Transverse colon (tissue), 4 donors: ENCODE measurements around the gene PCBP3. TPM values are rescaled to one million over a fixed set of nuclear protein-coding genes. Genes with fewer than 3 reads are reported as not detected.

Source experiments
- DNase-seq: peaks from one replicate; pipeline ENCODE4 v3.0.0-alpha.2; 2019
- H3K27ac ChIP-seq, 4 donors: fragments of 200-600 bp; sonication (generic); 2 replicates each; pipeline ENCODE4 v1.5.1; 2016 to 2018; ENCODE audit warnings: inconsistent platforms in 4 of 4
- H3K27me3 ChIP-seq: fragments of 200-600 bp; sonication (generic); 2 replicates; pipeline ENCODE4 v1.5.1; 2017; ENCODE audit warnings: inconsistent platforms
- H3K36me3 ChIP-seq, 4 donors: fragments of 200-600 bp; sonication (generic); 2 replicates each; pipeline ENCODE4 v1.5.1; 2017 to 2019; ENCODE audit warnings: inconsistent platforms in 4 of 4
- H3K4me1 ChIP-seq, 4 donors: fragments of 200-600 bp; sonication (generic); 2 replicates each; pipeline ENCODE4 v1.5.1; 2017 to 2020; ENCODE audit warnings: inconsistent platforms in 4 of 4
- H3K4me3 ChIP-seq, 4 donors: fragments of 200-600 bp; sonication (generic); 1 replicate in 1 of 4; 2 replicates in 3 of 4; pipeline versions ENCODE4 v1.5.1 to v1.6.1; 2017 to 2019; ENCODE audit warnings: inconsistent platforms in 4 of 4
- H3K9me3 ChIP-seq, 2 donors: fragments of 200-600 bp; sonication (generic); 2 replicates each; pipeline ENCODE4 v1.5.1; 2017 to 2019; ENCODE audit warnings: inconsistent platforms in 2 of 2
- CTCF ChIP-seq, 5 experiments: fragments of 200-600 bp in 3 of 5; fragments of 450-650 bp in 2 of 5; sonication (generic) in 3 of 5; IDR thresholded peaks; 1 replicate in 2 of 5; 2 replicates in 3 of 5; pipeline ENCODE4 v1.5.1; 2016 to 2017; ENCODE audit warnings: antibody characterized with exemption in 5 of 5, inconsistent platforms in 3 of 5, mild to moderate bottlenecking in 2 of 5, moderate library complexity in 1 of 5
- EP300 ChIP-seq: sonication (generic); formaldehyde crosslinking; IDR thresholded peaks from one replicate; pipeline ENCODE4 v1.6.1; 2017; ENCODE audit warnings: antibody characterized with exemption, low read depth
- POLR2A ChIP-seq: fragments of 450-650 bp; IDR thresholded peaks from one replicate; pipeline ENCODE4 v1.6.1; 2016; ENCODE audit warnings: antibody characterized with exemption, mild to moderate bottlenecking, moderate library complexity
- POLR2AphosphoS5 ChIP-seq, 3 donors: sonication (generic); formaldehyde crosslinking; IDR thresholded peaks; one replicate each; pipeline ENCODE4 v1.6.1; 2016; ENCODE audit warnings: antibody characterized with exemption in 3 of 3
- WGBS, 2 donors: methylation state at CpG; one replicate each; pipeline ENCODE4 v1.1.5; 2018; ENCODE audit warnings: low coverage in 1 of 2; 5-methylcytosine and 5-hydroxymethylcytosine counted together
- in situ Hi-C, 4 donors: fragments of 200-750 bp; cut with MboI; loops; one replicate each; pipeline versions ENCODE4 v1.15.0 to v1.15.1; 2017; ENCODE audit warnings: low sequenced_read_pairs in 3 of 4, low pct_ligation_motif_present in 1 of 4, low pct_unique_long_range_greater_than_20kb in 1 of 4
- intact Hi-C: fragments of 100-400 bp; cut with DNase I; formaldehyde crosslinking; loops from one replicate; pipeline ENCODE4 v1.15.1; 2023; ENCODE audit warnings: low total_unique reads
- total RNA-seq, 4 donors: library from RNA; depleted of rRNA; stranded (reverse); fragments of >200 nt; gene quantifications; one replicate each; pipeline ENCODE4 v1.1.0, GENCODE V29; 2016

The PCBP3 gene
- total RNA-seq, 4 donors from 2014 or later = 0.80 to 7.8 (median 5.3) TPM

- Histone ChIP-seq H3K36me3 (no peaks in the 10 kb centered on the region), H3K9me3 (peaks cover 8 to 9% of the 10 kb centered on the region in 2 donors), H3K27ac (no peak overlapping the region), H3K4me1 (no peaks in the 10 kb centered on the region), H3K27me3 (no peaks in the 10 kb centered on the region), H3K4me3 (no peak overlapping the region)
- no peak for DNase-seq
- TF ChIP-seq EP300 (no peak), POLR2A (no peak), CTCF (IDR thresholded peaks at IDR 0.05) (no peak), POLR2AphosphoS5 (IDR thresholded peaks at IDR 0.05) (no peak)
- in situ Hi-C loops (no loop called here), intact Hi-C loops (no loop called here)
- 75% methylated on average over 1 of the region's 1 CpG; no CpG with 5 or more reads in 1 of the 2 donors for WGBS, 2 donors
These were observed 135.2 kb downstream of the PCBP3 start for GRCh38 chr21:45778686-45779085.

GRCh38 chr21:45779226-45779625, 135.7 kb downstream of the PCBP3 start:
- intact Hi-C loops (no loop called here), in situ Hi-C loops (no loop called here)
- Histone ChIP-seq H3K4me1 (no peaks in the 10 kb centered on the region), H3K4me3 (no peak overlapping the region), H3K27me3 (no peaks in the 10 kb centered on the region), H3K27ac (no peak overlapping the region), H3K36me3 (no peaks in the 10 kb centered on the region), H3K9me3 (peaks cover 8 to 9% of the 10 kb centered on the region in 2 donors)
- DNase-seq = no peak
- TF ChIP-seq POLR2AphosphoS5 (IDR thresholded peaks at IDR 0.05) (no peak), POLR2A (no peak), EP300 (no peak), CTCF (IDR thresholded peaks at IDR 0.05) (no peak)
- WGBS, 2 donors = 73 to 94% methylated on average over 3 of the region's 3 CpGs

- whole genome bisulfite sequencing, 2 donors = 89% methylated on average over 3 of the region's 3 CpGs; no CpG with 5 or more reads in 1 of the 2 donors
- H3K27me3 ChIP-seq = no peaks in the 10 kb centered on the region
- H3K4me1 ChIP-seq = no peaks in the 10 kb centered on the region
- intact Hi-C loops = no loop called here
- H3K4me3 ChIP-seq = no peak overlapping the region
- H3K9me3 ChIP-seq = peaks cover 8 to 9% of the 10 kb centered on the region in 2 donors
- in situ Hi-C loops = no loop called here
- H3K36me3 ChIP-seq = no peaks in the 10 kb centered on the region
- H3K27ac ChIP-seq = no peak overlapping the region
- no peak for DNase-seq
- TF ChIP-seq POLR2A (no peak), EP300 (no peak), POLR2AphosphoS5 (IDR thresholded peaks at IDR 0.05) (no peak), CTCF (IDR thresholded peaks at IDR 0.05) (no peak)
These were observed 137.1 kb downstream of the PCBP3 start for GRCh38 chr21:45780647-45781046.

- Histone ChIP-seq H3K4me1 (no peaks in the 10 kb centered on the region), H3K27ac (no peak overlapping the region), H3K36me3 (no peaks in the 10 kb centered on the region), H3K4me3 (no peak overlapping the region), H3K9me3 (peaks cover 5 to 9% of the 10 kb centered on the region in 2 donors), H3K27me3 (no peaks in the 10 kb centered on the region)
- no peak for DNase-seq
- intact Hi-C loops = no loop called here
- WGBS, 2 donors = 71 to 79% methylated on average over 4 of the region's 4 CpGs
- TF ChIP-seq CTCF (IDR thresholded peaks at IDR 0.05) (no peak), POLR2AphosphoS5 (IDR thresholded peaks at IDR 0.05) (no peak), EP300 (no peak), POLR2A (no peak)
- in situ Hi-C loops = no loop called here
These were observed 138.2 kb downstream of the PCBP3 start for GRCh38 chr21:45781741-45782140.
